PC-3 (cell line): ENCODE results near the gene ITM2C.

ENCODE experiments used
- CTCF ChIP-seq: fragments of 300-600 bp; sonication (generic); conservative IDR thresholded peaks from 2 replicates; pipeline ENCODE4 v1.5.1; 2017; ENCODE audit warnings: antibody characterized with exemption, low read depth, mild to moderate bottlenecking, low read length
- EZH2phosphoT487 ChIP-seq: fragments of 300-600 bp; sonication (generic); IDR thresholded peaks from 2 replicates; pipeline ENCODE4 v1.6.1; 2018; ENCODE audit warnings: mild to moderate bottlenecking, antibody characterized with exemption, low read length, borderline replicate concordance

GRCh38 chr2:230902180-230902899, 37.6 kb downstream of the ITM2C start:
- TF ChIP-seq CTCF (peak; percentile 86), EZH2phosphoT487 (no peak)
